Mucosa of descending colon (tissue), 3 donors: ENCODE measurements around the gene SYK. TPM values are rescaled to one million over a fixed set of nuclear protein-coding genes. Genes with fewer than 3 reads are reported as not detected.
"Not testable (repeated sequence)": the region's sequence is repeated elsewhere in the genome, so short reads cannot be mapped to it uniquely, and the experiment has no call there.

Experiments used
- ATAC-seq: fragments of 200-7000 bp; cut with Tn5 transposase; one replicate; pipeline ENCODE4 v1.9.1; 2020; ENCODE audit warnings: mild to moderate bottlenecking, moderate library complexity
- DNase-seq, 3 donors: peaks; one replicate each; pipeline ENCODE4 v3.0.0-alpha.2; 2020
- H3K36me3 ChIP-seq: fragments of 200-600 bp; one replicate; pipeline ENCODE4 v1.8.0; 2021; ENCODE audit warnings: low read depth, mild to moderate bottlenecking
- H3K4me1 ChIP-seq: fragments of 200-600 bp; one replicate; pipeline ENCODE4 v1.8.0; 2021; ENCODE audit warnings: low read depth, mild to moderate bottlenecking
- H3K4me3 ChIP-seq: fragments of 200-600 bp; one replicate; pipeline ENCODE4 v1.8.0; 2021; ENCODE audit warnings: mild to moderate bottlenecking
- H3K9me3 ChIP-seq: fragments of 200-600 bp; one replicate; pipeline ENCODE4 v1.8.0; 2021; ENCODE audit warnings: mild to moderate bottlenecking
- CTCF ChIP-seq: fragments of 200-600 bp; IDR thresholded peaks from one replicate; pipeline ENCODE4 v1.8.0; 2022; ENCODE audit warnings: antibody characterized with exemption, mild to moderate bottlenecking
- intact Hi-C, 2 donors: fragments of 100-400 bp; cut with DNase I in 1 of 2; cut with micrococcal nuclease in 1 of 2; formaldehyde crosslinking; loops; one replicate each; pipeline versions ENCODE4 v1.11.0 to v1.11.1; 2022; cut with DNase I, micrococcal nuclease
- total RNA-seq, 3 donors: library from RNA; stranded (reverse); fragmentation: NEBNext Ultra II Directional in 2 of 3; extraction: Animal tissue kit (Norgen Biotek cat#: 25700) in 2 of 3; gene quantifications; one replicate each; pipeline versions ENCODE4 v1.2.1 to v1.2.4, GENCODE V29; 2021 to 2023
- donor health status: DM: no; HTN: no; CAD: no; lungs with moderate emphysema.
- donor health status: DM: no; HTN: no; CAD: no.
- donor health status: DM: no; HTN: yes; CAD: no.

The SYK gene
- total RNA-seq, 3 donors from 2014 or later = 29.0 to 59.5 (median 43.4) TPM

- intact Hi-C loops = no loop called here
- TF ChIP-seq CTCF = no peak
- no peaks in the 10 kb centered on the region for H3K9me3 ChIP-seq
- H3K36me3 ChIP-seq = no peaks in the 10 kb centered on the region
- DNase-seq = no peak
- no peak overlapping the region for H3K4me3 ChIP-seq
- H3K4me1 ChIP-seq = no peaks in the 10 kb centered on the region
- no peak for ATAC-seq
These were observed 15.1 kb downstream of the SYK start for GRCh38 chr9:90816690-90817089.

- no peak for ATAC-seq
- Histone ChIP-seq H3K4me1 (no peaks in the 10 kb centered on the region), H3K36me3 (no peaks in the 10 kb centered on the region), H3K9me3 (no peaks in the 10 kb centered on the region), H3K4me3 (no peak overlapping the region)
- intact Hi-C loops = no loop called here
- DNase-seq = no peak
- no peak for TF ChIP-seq CTCF
These were observed 16.7 kb downstream of the SYK start for GRCh38 chr9:90818279-90818678.

- intact Hi-C loops, H3K4me1 ChIP-seq, ATAC-seq, DNase-seq, H3K4me3 ChIP-seq, H3K36me3 ChIP-seq, H3K9me3 ChIP-seq: not testable (repeated sequence)
These were observed 18.8 kb downstream of the SYK start for GRCh38 chr9:90820406-90820805.

GRCh38 chr9:90821236-90821635 is 19.6 kb downstream of the SYK start:
- intact Hi-C loops, ATAC-seq, H3K36me3 ChIP-seq, H3K9me3 ChIP-seq, H3K4me1 ChIP-seq, H3K4me3 ChIP-seq, DNase-seq: not testable (repeated sequence)

GRCh38 chr9:90821697-90822096 is 20.1 kb downstream of the SYK start:
- ATAC-seq (no peak), DNase-seq (no peak)
- no peaks in the 10 kb centered on the region for H3K36me3 ChIP-seq
- H3K4me3 ChIP-seq = no peak overlapping the region
- no peaks in the 10 kb centered on the region for H3K4me1 ChIP-seq
- H3K9me3 ChIP-seq = no peaks in the 10 kb centered on the region
- no peak for TF ChIP-seq CTCF
- intact Hi-C loops = no loop called here

GRCh38 chr9:90822866-90823265 is 21.2 kb downstream of the SYK start:
- no peak for TF ChIP-seq CTCF
- intact Hi-C loops = no loop called here
- no peaks in the 10 kb centered on the region for H3K4me1 ChIP-seq
- H3K4me3 ChIP-seq = no peak overlapping the region
- H3K9me3 ChIP-seq = no peaks in the 10 kb centered on the region
- no peaks in the 10 kb centered on the region for H3K36me3 ChIP-seq
- no peak for ATAC-seq
- no peak for DNase-seq

GRCh38 chr9:90825586-90825985 is 24.0 kb downstream of the SYK start:
- intact Hi-C loops = no loop called here
- no peak for ATAC-seq
- no peak for DNase-seq

More at GRCh38 chr9:90825586-90825985, 24.0 kb downstream of the SYK start:
- no peaks in the 10 kb centered on the region for H3K4me1 ChIP-seq
- TF ChIP-seq CTCF = no peak
- H3K9me3 ChIP-seq = no peaks in the 10 kb centered on the region
- H3K4me3 ChIP-seq = no peak overlapping the region
- no peaks in the 10 kb centered on the region for H3K36me3 ChIP-seq
